Fibroblast of lung (primary cell): ENCODE results near the gene PRCC.

Experiments
- CTCF ChIP-seq, 2 donors: IDR thresholded peaks in 1 of 2; conservative IDR thresholded peaks in 1 of 2; 1 replicate in 1 of 2; 2 replicates in 1 of 2; pipeline ENCODE4 v1.5.1; 2011 to 2012; ENCODE audit warnings: low read length in 2 of 2, control low read depth in 1 of 2, inconsistent platforms in 1 of 2, low read depth in 1 of 2, mild to moderate bottlenecking in 1 of 2
- EZH2 ChIP-seq: IDR thresholded peaks from 2 replicates; pipeline ENCODE4 v1.5.1; 2012; ENCODE audit warnings: low read length, control low read depth, mild to moderate bottlenecking; ENCODE audit errors: missing control alignments

GRCh38 chr1:156805766-156806511 lies 38.6 kb downstream of the PRCC start:
- no peak for TF ChIP-seq CTCF (conservative IDR thresholded peaks at IDR 0.05 in 1 of 2, IDR thresholded peaks at IDR 0.05 in 1 of 2; ENCODE audit: low read depth in 1 of 2, low read length in 2 of 2)
- no peak for TF ChIP-seq EZH2
